HG03442 (cell line): ENCODE data around the gene IRGQ.
A peak's percentile ranks its signal among the peaks of the same experiment; 100 is the strongest.
"Not testable (repeated sequence)": the region's sequence is repeated elsewhere in the genome, so short reads cannot be mapped to it uniquely, and the experiment has no call there.

Source experiments
- ATAC-seq: cut with Tn5 transposase; IDR thresholded peaks from one replicate; pipeline ENCODE4 v1.9.1; 2021; ENCODE audit warnings: mild to moderate bottlenecking, moderate library complexity; ENCODE audit not compliant: unreplicated experiment

The IRGQ gene

GRCh38 chr19:43595999-43596841 lies at the start of gene IRGQ, which contains the start of gene ZNF576:
Gene IRGQ (minus strand): TSS chr19:43596134. CDS start chr19:43595338, 796 bp downstream.
Gene ZNF576 (plus strand): TSS chr19:43596595. CDS start chr19:43597109, 514 bp downstream.
- ATAC-seq = peak; percentile 85

- ATAC-seq = no peak
These were observed 48.2 kb upstream of the IRGQ start for GRCh38 chr19:43644181-43644580.

GRCh38 chr19:43643326-43643725 lies 47.4 kb upstream of the IRGQ start:
- no peak for ATAC-seq

GRCh38 chr19:43642531-43642930 lies 46.6 kb upstream of the IRGQ start:
- ATAC-seq = no peak

- no peak for ATAC-seq
These were observed 45.4 kb upstream of the IRGQ start for GRCh38 chr19:43641333-43641732.

- ATAC-seq = no peak
These were observed 44.5 kb upstream of the IRGQ start for GRCh38 chr19:43640424-43640757.

- no peak for ATAC-seq
These were observed 43.8 kb upstream of the IRGQ start, which contains the start of gene CADM4 for GRCh38 chr19:43639519-43640423. Gene CADM4 (minus strand): TSS chr19:43639850. CDS start chr19:43639790, 60 bp downstream.

GRCh38 chr19:43638995-43639518 lies 43.1 kb upstream of the IRGQ start:
- ATAC-seq = no peak

GRCh38 chr19:43638214-43638994 lies 42.5 kb upstream of the IRGQ start:
- ATAC-seq = no peak

GRCh38 chr19:43636121-43636683 lies 40.3 kb upstream of the IRGQ start:
- ATAC-seq = no peak

GRCh38 chr19:43635561-43635940 lies 39.6 kb upstream of the IRGQ start:
- not testable (repeated sequence) for ATAC-seq

GRCh38 chr19:43634872-43635560 lies 39.1 kb upstream of the IRGQ start:
- no peak for ATAC-seq

- no peak for ATAC-seq
These were observed 38.6 kb upstream of the IRGQ start for GRCh38 chr19:43634506-43634871.

GRCh38 chr19:43634068-43634467 lies 38.1 kb upstream of the IRGQ start:
- ATAC-seq = no peak

- ATAC-seq = no peak
These were observed 37.6 kb upstream of the IRGQ start for GRCh38 chr19:43633520-43633919.

- ATAC-seq = no peak
These were observed 35.6 kb upstream of the IRGQ start for GRCh38 chr19:43631491-43631890.

- ATAC-seq = no peak
These were observed 32.9 kb upstream of the IRGQ start for GRCh38 chr19:43628646-43629326.

GRCh38 chr19:43626838-43627237 lies 30.9 kb upstream of the IRGQ start:
- no peak for ATAC-seq

- ATAC-seq = no peak
These were observed 30.1 kb upstream of the IRGQ start for GRCh38 chr19:43625918-43626579.
